Liver (tissue), 9 donors: ENCODE measurements around the gene AKR1D1. TPM values are rescaled to one million over a fixed set of nuclear protein-coding genes. Genes with fewer than 3 reads are reported as not detected.

Experiments used
- DNase-seq: peaks from one replicate; pipeline ENCODE4 v3.0.0-alpha.2; 2017; ENCODE audit warnings: low spot score
- H3K27ac ChIP-seq, 2 donors: one replicate each; pipeline ENCODE4 v1.7.0; 2013; ENCODE audit warnings: inconsistent platforms in 2 of 2, low read length in 2 of 2, control low read depth in 1 of 2, low read depth in 1 of 2, mild to moderate bottlenecking in 1 of 2
- H3K27me3 ChIP-seq, 4 donors: one replicate each; pipeline versions ENCODE4 v1.6.1 to v1.7.0; 2013; ENCODE audit warnings: low read length in 3 of 4, inconsistent platforms in 1 of 4, mild to moderate bottlenecking in 1 of 4, moderate library complexity in 1 of 4; ENCODE audit not compliant: control insufficient read depth in 4 of 4, insufficient read depth in 4 of 4
- H3K36me3 ChIP-seq, 4 donors: one replicate each; pipeline versions ENCODE4 v1.6.1 to v1.7.0; 2013; ENCODE audit warnings: low read length in 3 of 4, mild to moderate bottlenecking in 3 of 4, low read depth in 1 of 4, moderate library complexity in 1 of 4; ENCODE audit not compliant: control insufficient read depth in 4 of 4, insufficient read depth in 3 of 4
- H3K4me1 ChIP-seq, 4 donors: one replicate each; pipeline versions ENCODE4 v1.6.1 to v1.7.0; 2013; ENCODE audit warnings: low read length in 3 of 4, mild to moderate bottlenecking in 3 of 4, moderate library complexity in 1 of 4; ENCODE audit not compliant: control insufficient read depth in 4 of 4, insufficient read depth in 4 of 4
- H3K4me3 ChIP-seq, 3 donors: one replicate each; pipeline versions ENCODE4 v1.6.1 to v1.7.0; 2013; ENCODE audit warnings: low read length in 3 of 3, control low read depth in 1 of 3, low read depth in 1 of 3, mild to moderate bottlenecking in 1 of 3
- H3K9ac ChIP-seq, 2 donors: one replicate each; pipeline ENCODE4 v1.7.0; 2013; ENCODE audit warnings: low read length in 2 of 2, mild to moderate bottlenecking in 2 of 2, moderate library complexity in 2 of 2, control low read depth in 1 of 2, low read depth in 1 of 2
- H3K9me3 ChIP-seq, 4 donors: one replicate each; pipeline versions ENCODE4 v1.6.1 to v1.7.0; 2013; ENCODE audit warnings: low read length in 3 of 4; ENCODE audit not compliant: control insufficient read depth in 4 of 4
- EGR1 ChIP-seq, 2 donors: IDR thresholded peaks; 2 replicates each; pipeline ENCODE4 v1.6.1; 2016 to 2018; ENCODE audit warnings: antibody characterized with exemption in 2 of 2, low read depth in 2 of 2
- FOXA2 ChIP-seq: IDR thresholded peaks from 2 replicates; pipeline ENCODE4 v1.6.1; 2016; ENCODE audit warnings: antibody characterized with exemption
- GABPA ChIP-seq, 2 donors: IDR thresholded peaks in 1 of 2; conservative IDR thresholded peaks in 1 of 2; 2 replicates each; pipeline ENCODE4 v1.6.1; 2016; ENCODE audit warnings: antibody characterized with exemption in 2 of 2, mild to moderate bottlenecking in 1 of 2, moderate library complexity in 1 of 2
- HNF4A ChIP-seq, 2 donors: conservative IDR thresholded peaks; 2 replicates each; pipeline ENCODE4 v1.6.1; 2016; ENCODE audit warnings: antibody characterized with exemption in 2 of 2, mild to moderate bottlenecking in 2 of 2
- JUND ChIP-seq, 2 donors: IDR thresholded peaks; 2 replicates each; pipeline ENCODE4 v1.6.1; 2016; ENCODE audit warnings: antibody characterized with exemption in 2 of 2
- RAD21 ChIP-seq, 2 donors: IDR thresholded peaks; 2 replicates each; pipeline ENCODE4 v1.6.1; 2016; ENCODE audit warnings: antibody characterized with exemption in 2 of 2, mild to moderate bottlenecking in 2 of 2
- REST ChIP-seq: IDR thresholded peaks from 2 replicates; pipeline ENCODE4 v1.6.1; 2016; ENCODE audit warnings: antibody characterized with exemption, mild to moderate bottlenecking
- RXRA ChIP-seq, 2 donors: IDR thresholded peaks; 2 replicates each; pipeline ENCODE4 v1.6.1; 2017 to 2018; ENCODE audit warnings: antibody characterized with exemption in 2 of 2, mild to moderate bottlenecking in 1 of 2
- SP1 ChIP-seq: IDR thresholded peaks from 2 replicates; pipeline ENCODE4 v1.6.1; 2018; ENCODE audit warnings: antibody characterized with exemption, mild to moderate bottlenecking
- TAF1 ChIP-seq: conservative IDR thresholded peaks from 2 replicates; pipeline ENCODE4 v1.6.1; 2016; ENCODE audit warnings: antibody characterized with exemption, mild to moderate bottlenecking
- YY1 ChIP-seq: IDR thresholded peaks from 2 replicates; pipeline ENCODE4 v1.6.1; 2016; ENCODE audit warnings: antibody characterized with exemption, mild to moderate bottlenecking
- ZBTB33 ChIP-seq: IDR thresholded peaks from 2 replicates; pipeline ENCODE4 v1.6.1; 2016; ENCODE audit warnings: antibody characterized with exemption
- WGBS: extraction: QIAGEN DNeasy Blood & Tissue Kit; methylation state at CpG from one replicate; pipeline ENCODE4 v1.1.7; 2013; 5-methylcytosine and 5-hydroxymethylcytosine counted together
- polyA plus RNA-seq, 2 donors: library from polyadenylated mRNA; stranded (reverse) in 1 of 2; unstranded in 1 of 2; fragments of 200-250 nt in 1 of 2; fragments of >200 nt in 1 of 2; fragmentation: Nextera tagmentation in 1 of 2; extraction: Ambion mirVana in 1 of 2; gene quantifications; one replicate each; pipeline versions ENCODE4 v1.2.1 to v1.2.3, GENCODE V29; 2013 to 2015
- total RNA-seq, 2 donors: library from RNA; depleted of rRNA; stranded (reverse); fragments of >200 nt; gene quantifications; one replicate each; pipeline ENCODE4 v1.2.3, GENCODE V29; 2014
- TF ChIP-seq, protein P1 (sequence below): IDR thresholded peaks from 2 replicates; pipeline ENCODE4 v1.6.1; 2016; ENCODE audit warnings: antibody characterized with exemption
- donor health status: healthy.
- donor health status: healthy.
- donor health status: healthy.
- donor health status: healthy.
- donor health status: healthy.

AKR1D1 gene
- total and polyA plus RNA-seq, 4 donors = 18.6 to 93.9 (median 31.9) TPM

DNA sequence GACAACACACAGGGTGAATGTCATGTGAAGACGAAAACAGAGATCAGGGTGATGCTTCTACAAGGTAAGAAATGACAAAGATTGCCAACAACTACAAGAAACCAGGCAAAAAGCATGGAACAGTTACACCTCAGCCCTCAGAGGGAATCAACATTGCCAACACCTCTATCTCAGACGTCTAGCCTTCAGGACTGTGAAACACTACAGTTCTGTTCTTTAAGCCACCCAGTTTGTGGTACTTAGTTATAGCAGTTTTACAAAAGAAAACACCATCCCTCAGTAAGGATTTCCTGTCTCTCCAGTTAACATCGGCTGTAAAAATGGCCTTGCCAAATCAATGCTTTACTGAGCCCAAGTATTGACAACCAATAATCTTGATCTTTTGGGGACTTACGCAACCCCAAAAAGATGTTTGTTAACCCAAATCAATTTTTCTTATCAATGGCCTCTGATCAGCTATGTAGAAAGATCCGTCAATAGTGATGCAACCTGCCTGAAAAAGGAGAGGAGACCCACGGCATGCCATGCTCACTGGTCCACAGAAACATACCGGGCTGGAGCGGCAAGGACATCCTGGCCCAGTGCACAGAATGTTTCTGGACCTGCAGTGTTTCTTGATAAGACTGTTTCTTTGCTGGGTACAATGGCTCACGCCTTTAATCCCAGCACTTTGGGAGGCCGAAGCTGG, 44.0 kb downstream of the AKR1D1 start:
- H3K27ac ChIP-seq = no peak overlapping the region
- H3K4me1 ChIP-seq = peaks cover 0 to 7% (median under 1%) of the 10 kb centered on the region in 4 donors
- H3K9me3 ChIP-seq = no peaks in the 10 kb centered on the region
- DNase-seq = no peak
- WGBS = 49% methylated on average over 10 of the region's 10 CpGs
- H3K4me3 ChIP-seq = no peak overlapping the region
- peaks cover 0 to 10% (median 4%) of the 10 kb centered on the region in 4 donors for H3K36me3 ChIP-seq
- no peak overlapping the region for H3K9ac ChIP-seq
- TF ChIP-seq RXRA (IDR thresholded peaks at IDR 0.05) (peak in 1 of 2 donors; percentile 33), RAD21 (IDR thresholded peaks at IDR 0.05) (peak in 1 of 2 donors; percentile 32), YY1 (peak; percentile 19), HNF4A (conservative IDR thresholded peaks at IDR 0.05) (peak in 1 of 2 donors; percentile 60), JUND (IDR thresholded peaks at IDR 0.05) (no peak)
- TF ChIP-seq, protein P1, sequence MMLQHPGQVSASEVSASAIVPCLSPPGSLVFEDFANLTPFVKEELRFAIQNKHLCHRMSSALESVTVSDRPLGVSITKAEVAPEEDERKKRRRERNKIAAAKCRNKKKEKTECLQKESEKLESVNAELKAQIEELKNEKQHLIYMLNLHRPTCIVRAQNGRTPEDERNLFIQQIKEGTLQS = peak; percentile 77
- no peaks in the 10 kb centered on the region for H3K27me3 ChIP-seq

- H3K36me3 ChIP-seq = peaks cover 0 to under 1% (median under 1%) of the 10 kb centered on the region in 4 donors
- H3K9me3 ChIP-seq = no peaks in the 10 kb centered on the region
- 97% methylated on average over 23 of the region's 23 CpGs for WGBS
- H3K4me3 ChIP-seq = no peak overlapping the region
- no peak overlapping the region for H3K9ac ChIP-seq
- H3K4me1 ChIP-seq = peaks cover 0 to 8% (median 2%) of the 10 kb centered on the region in 4 donors
- TF ChIP-seq REST = no peak
- no peak for DNase-seq
- no peak overlapping the region for H3K27ac ChIP-seq
- no peaks in the 10 kb centered on the region for H3K27me3 ChIP-seq
These were observed 45.9 kb downstream of the AKR1D1 start for GRCh38 chr7:138122162-138122561.

DNA sequence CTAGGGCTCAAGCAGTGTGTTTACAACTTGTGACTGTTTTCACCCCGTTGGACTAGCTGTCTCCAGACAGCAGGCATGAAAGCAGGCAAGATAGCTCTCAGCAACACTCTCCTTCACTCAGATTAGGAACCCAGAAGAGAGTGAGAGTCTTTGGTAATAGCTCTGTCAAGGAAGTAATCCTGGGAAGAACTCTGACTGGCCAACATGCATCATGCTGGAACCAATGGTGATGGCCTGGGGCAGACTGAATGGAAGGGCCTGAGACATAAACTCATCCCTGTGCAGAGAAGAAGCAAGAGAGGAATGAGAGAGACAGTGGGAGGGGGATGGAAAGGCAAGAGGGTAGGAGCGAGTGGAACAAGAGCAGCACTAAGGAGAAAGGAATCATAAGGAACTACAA, 48.9 kb downstream of the AKR1D1 start:
- H3K4me3 ChIP-seq = peak overlapping the region in 1 of 3 donors; percentile 9
- H3K9ac ChIP-seq = no peak overlapping the region
- no peaks in the 10 kb centered on the region for H3K36me3 ChIP-seq
- H3K27ac ChIP-seq = no peak overlapping the region
- DNase-seq = no peak
- 87% methylated on average over 2 of the region's 2 CpGs for WGBS
- no peaks in the 10 kb centered on the region for H3K9me3 ChIP-seq
- TF ChIP-seq GABPA (IDR thresholded peaks at IDR 0.05 in 1 of 2, conservative IDR thresholded peaks at IDR 0.05 in 1 of 2) (no peak), EGR1 (IDR thresholded peaks at IDR 0.05; ENCODE audit: low read depth in 2 of 2) (no peak), ZBTB33 (no peak), FOXA2 (no peak), SP1 (no peak), JUND (IDR thresholded peaks at IDR 0.05) (no peak), TAF1 (no peak)
- peaks cover 0 to 8% (median under 1%) of the 10 kb centered on the region in 4 donors for H3K4me1 ChIP-seq
- H3K27me3 ChIP-seq = no peaks in the 10 kb centered on the region
